ENCODE measurements around the gene RAB36. TPM values are rescaled to one million over a fixed set of nuclear protein-coding genes. Genes with fewer than 3 reads are reported as not detected.

The RAB36 gene
- total RNA-seq, 3 donors from 2014 or later (not counting 1 experiment from before 2014, with no cell fraction given): 1.7 to 2.9 (median 2.6) TPM

- Mint-ChIP-seq H3K9me3 (no peaks in the 10 kb centered on the region), H3K4me1 (no peaks in the 10 kb centered on the region), H3K27ac (no peak overlapping the region), H3K36me3 (no peaks in the 10 kb centered on the region), H3K4me3 (no peak overlapping the region), H3K27me3 (ENCODE audit: low read depth in 2 of 2) (no peaks in the 10 kb centered on the region)
- TF ChIP-seq CTCF (IDR thresholded peaks at IDR 0.05): no peak
- DNase-seq: no peak
- Histone ChIP-seq H3K27me3 (ENCODE audit: control insufficient read depth, insufficient read depth, low read length) (no peaks in the 10 kb centered on the region), H3K36me3 (ENCODE audit: control insufficient read depth, insufficient read depth, low read length) (no peaks in the 10 kb centered on the region), H3K9me3 (ENCODE audit: control insufficient read depth, insufficient read depth, low read length) (no peaks in the 10 kb centered on the region), H3K27ac (ENCODE audit: low read length) (no peak overlapping the region), H3K4me3 (ENCODE audit: low read length) (no peak overlapping the region), H3K4me1 (ENCODE audit: control insufficient read depth, insufficient read depth, low read length) (no peaks in the 10 kb centered on the region)
- WGBS (ENCODE audit: insufficient coverage): 87% methylated on average over 17 of the region's 17 CpGs
- no peak for ATAC-seq
- intact Hi-C loops (cut with micrococcal nuclease): no loop called here
Measured at GRCh38 chr22:23107487-23108248, 37.6 kb upstream of the RAB36 start.

DNA sequence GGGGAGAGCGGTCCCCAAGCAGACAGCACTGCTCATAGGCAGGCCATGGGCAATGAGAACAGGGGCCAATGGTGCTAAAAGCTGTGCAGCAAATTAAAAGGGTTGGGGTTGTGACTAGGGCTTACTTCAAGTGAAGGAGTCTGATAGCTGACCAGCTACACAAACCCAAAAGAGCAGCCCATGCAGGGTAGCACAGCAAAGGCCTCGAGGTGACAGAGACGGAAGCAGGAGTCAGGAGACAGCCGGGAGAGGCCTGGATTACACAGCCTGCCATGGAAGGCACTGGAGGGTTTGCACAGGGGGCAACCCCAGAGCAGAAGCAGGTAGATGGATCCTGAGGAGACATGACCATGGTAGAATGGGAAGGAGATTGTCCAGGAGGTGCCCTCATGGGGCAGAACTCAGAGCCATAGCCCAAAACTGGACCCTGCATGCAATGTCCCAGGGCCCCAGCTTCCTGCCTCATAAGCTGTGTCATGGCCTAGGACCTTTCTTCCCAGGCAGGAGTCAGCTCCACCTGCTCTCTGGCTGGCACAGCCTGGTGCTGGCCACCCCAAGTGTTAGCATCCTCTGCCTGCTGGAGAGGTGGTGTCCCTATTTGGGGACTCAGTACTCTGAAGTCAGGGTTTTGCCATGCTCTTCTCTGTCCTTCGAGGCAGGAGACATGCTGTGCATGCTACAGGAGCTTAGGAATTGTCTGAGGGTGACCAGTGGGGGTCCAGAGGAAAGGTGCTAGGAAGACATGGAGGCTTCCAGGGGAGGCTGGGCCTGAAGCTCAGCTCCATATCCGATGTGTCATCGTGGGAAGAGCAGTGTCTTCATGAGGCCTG, 36.8 kb upstream of the RAB36 start:
- ATAC-seq (no peak), DNase-seq (no peak)
- Histone ChIP-seq H3K4me3 (ENCODE audit: low read length) (no peak overlapping the region), H3K4me1 (ENCODE audit: control insufficient read depth, insufficient read depth, low read length) (no peaks in the 10 kb centered on the region), H3K9me3 (ENCODE audit: control insufficient read depth, insufficient read depth, low read length) (no peaks in the 10 kb centered on the region), H3K27me3 (ENCODE audit: control insufficient read depth, insufficient read depth, low read length) (no peaks in the 10 kb centered on the region), H3K36me3 (ENCODE audit: control insufficient read depth, insufficient read depth, low read length) (no peaks in the 10 kb centered on the region), H3K27ac (ENCODE audit: low read length) (no peak overlapping the region)
- intact Hi-C loops (cut with micrococcal nuclease): no loop called here
- 91% methylated on average over 7 of the region's 7 CpGs for WGBS (ENCODE audit: insufficient coverage)
- Mint-ChIP-seq H3K9me3 (no peaks in the 10 kb centered on the region), H3K27ac (no peak overlapping the region), H3K4me1 (no peaks in the 10 kb centered on the region), H3K36me3 (no peaks in the 10 kb centered on the region), H3K27me3 (ENCODE audit: low read depth in 2 of 2) (no peaks in the 10 kb centered on the region), H3K4me3 (no peak overlapping the region)
- no peak for TF ChIP-seq CTCF (IDR thresholded peaks at IDR 0.05)

DNA sequence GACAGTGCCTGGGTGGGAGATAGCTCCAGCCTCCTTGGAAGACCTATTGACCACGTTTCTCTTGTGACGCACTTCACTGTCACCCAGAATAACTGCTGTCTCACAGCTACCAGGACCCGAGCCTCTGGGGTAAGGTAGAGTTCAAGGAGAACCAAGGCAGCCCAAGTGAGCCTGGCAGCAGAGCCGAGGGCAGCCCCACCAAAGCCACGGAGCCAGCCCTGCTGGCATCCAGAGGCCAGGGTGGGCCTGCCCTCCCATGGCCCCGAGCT, 36.3 kb upstream of the RAB36 start:
- 85% methylated on average over 6 of the region's 6 CpGs for WGBS (ENCODE audit: insufficient coverage)

More for the DNA sequence above, 36.3 kb upstream of the RAB36 start:
- Histone ChIP-seq H3K4me3 (ENCODE audit: low read length) (no peak overlapping the region), H3K27ac (ENCODE audit: low read length) (no peak overlapping the region), H3K27me3 (ENCODE audit: control insufficient read depth, insufficient read depth, low read length) (no peaks in the 10 kb centered on the region), H3K9me3 (ENCODE audit: control insufficient read depth, insufficient read depth, low read length) (no peaks in the 10 kb centered on the region), H3K36me3 (ENCODE audit: control insufficient read depth, insufficient read depth, low read length) (no peaks in the 10 kb centered on the region), H3K4me1 (ENCODE audit: control insufficient read depth, insufficient read depth, low read length) (no peaks in the 10 kb centered on the region)
- H3K27me3 Mint-ChIP-seq (ENCODE audit: low read depth in 2 of 2): no peaks in the 10 kb centered on the region
- no peaks in the 10 kb centered on the region for H3K36me3 Mint-ChIP-seq
- no peak for TF ChIP-seq CTCF (IDR thresholded peaks at IDR 0.05)
- intact Hi-C loops (cut with micrococcal nuclease): no loop called here
- no peak overlapping the region for H3K4me3 Mint-ChIP-seq
- DNase-seq (no peak), ATAC-seq (no peak)
- no peaks in the 10 kb centered on the region for H3K9me3 Mint-ChIP-seq
- no peaks in the 10 kb centered on the region for H3K4me1 Mint-ChIP-seq
- no peak overlapping the region for H3K27ac Mint-ChIP-seq
